HG03354 (cell line): Measurements from ENCODE around the gene INSRR.

Source experiments
- ATAC-seq: cut with Tn5 transposase; IDR thresholded peaks from one replicate; pipeline ENCODE4 v1.9.1; 2021; ENCODE audit warnings: mild to moderate bottlenecking; ENCODE audit not compliant: unreplicated experiment, poor library complexity, severe bottlenecking

The INSRR gene

GRCh38 chr1:156858959-156859522, at the start of gene INSRR:
Gene INSRR (minus strand): TSS chr1:156859117. CDS start chr1:156858621, 496 bp downstream.
- ATAC-seq: no peak

DNA sequence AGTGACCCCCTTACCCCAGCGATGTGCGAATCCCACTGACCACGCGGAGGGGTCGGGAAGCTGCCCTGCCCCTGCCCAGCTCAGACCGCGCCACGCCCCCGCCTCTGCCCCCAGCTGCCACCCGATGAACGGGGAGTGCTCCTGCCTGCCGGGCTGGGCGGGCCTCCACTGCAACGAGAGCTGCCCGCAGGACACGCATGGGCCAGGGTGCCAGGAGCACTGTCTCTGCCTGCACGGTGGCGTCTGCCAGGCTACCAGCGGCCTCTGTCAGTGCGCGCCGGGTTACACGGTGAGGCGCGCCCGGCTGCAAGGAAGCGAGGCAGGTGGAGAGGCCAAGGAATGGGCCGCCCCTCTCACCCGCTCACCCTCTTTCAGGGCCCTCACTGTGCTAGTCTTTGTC, 49.6 kb upstream of the INSRR start:
- ATAC-seq: no peak

GRCh38 chr1:156906206-156906906, 47.4 kb upstream of the INSRR start:
- no peak for ATAC-seq

- ATAC-seq: no peak
Measured at GRCh38 chr1:156905651-156906050, 46.7 kb upstream of the INSRR start.

- no peak for ATAC-seq
Measured at GRCh38 chr1:156905176-156905575, 46.3 kb upstream of the INSRR start.

GRCh38 chr1:156904187-156904959, 45.5 kb upstream of the INSRR start:
- no peak for ATAC-seq

DNA sequence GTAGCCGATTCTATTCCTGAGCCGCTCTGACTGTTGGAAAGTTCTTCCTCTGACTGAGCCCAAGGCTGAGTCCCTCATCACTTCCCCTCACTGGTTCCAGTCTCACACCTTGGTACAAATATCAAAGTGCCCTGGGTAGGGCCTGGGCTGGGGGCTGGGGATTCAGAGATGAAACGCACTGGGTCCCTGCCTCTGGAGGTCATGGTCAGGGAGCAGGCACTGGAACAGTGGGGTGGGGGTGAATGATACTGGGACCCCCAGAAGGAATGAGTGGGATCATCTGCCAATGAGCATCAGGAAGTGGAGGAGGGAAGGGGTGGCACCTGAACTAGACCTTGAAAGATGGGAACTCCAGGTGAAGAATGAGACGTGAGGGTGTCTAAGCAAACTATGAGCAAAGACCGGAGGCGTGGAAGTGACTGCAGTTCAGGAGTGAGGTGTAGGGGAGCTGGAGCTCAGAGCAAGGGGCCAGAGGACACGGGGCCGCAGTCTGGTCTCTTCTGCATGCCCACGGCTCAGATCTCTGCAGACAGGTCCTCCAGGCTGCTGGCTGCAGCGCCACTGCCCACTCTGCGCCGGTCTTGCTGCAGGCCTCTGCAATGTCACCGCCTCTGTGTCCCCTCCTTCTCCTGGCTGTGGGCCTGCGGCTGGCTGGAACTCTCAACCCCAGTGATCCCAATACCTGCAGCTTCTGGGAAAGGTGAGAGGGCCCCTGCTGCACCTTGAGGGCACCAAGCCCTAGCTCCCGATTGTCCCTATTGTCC, 44.6 kb upstream of the INSRR start:
- no peak for ATAC-seq

GRCh38 chr1:156901966-156902915, 43.3 kb upstream of the INSRR start:
- ATAC-seq: no peak

DNA sequence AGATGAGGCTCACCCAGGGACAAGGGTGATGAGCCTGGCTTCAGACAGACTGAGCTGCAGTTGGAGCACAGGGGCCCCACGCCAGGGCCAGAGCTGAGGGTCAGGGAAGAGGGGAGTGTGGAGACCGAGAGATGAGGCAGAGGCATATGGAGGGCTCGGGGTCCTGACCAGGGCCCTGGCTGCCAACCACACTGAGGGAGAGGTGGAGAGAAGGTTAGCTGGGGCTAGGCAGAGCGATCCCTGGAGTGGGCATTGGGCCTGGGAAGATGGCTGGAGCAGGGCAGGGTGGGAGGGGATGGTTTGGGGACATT, 42.6 kb upstream of the INSRR start:
- no peak for ATAC-seq

DNA sequence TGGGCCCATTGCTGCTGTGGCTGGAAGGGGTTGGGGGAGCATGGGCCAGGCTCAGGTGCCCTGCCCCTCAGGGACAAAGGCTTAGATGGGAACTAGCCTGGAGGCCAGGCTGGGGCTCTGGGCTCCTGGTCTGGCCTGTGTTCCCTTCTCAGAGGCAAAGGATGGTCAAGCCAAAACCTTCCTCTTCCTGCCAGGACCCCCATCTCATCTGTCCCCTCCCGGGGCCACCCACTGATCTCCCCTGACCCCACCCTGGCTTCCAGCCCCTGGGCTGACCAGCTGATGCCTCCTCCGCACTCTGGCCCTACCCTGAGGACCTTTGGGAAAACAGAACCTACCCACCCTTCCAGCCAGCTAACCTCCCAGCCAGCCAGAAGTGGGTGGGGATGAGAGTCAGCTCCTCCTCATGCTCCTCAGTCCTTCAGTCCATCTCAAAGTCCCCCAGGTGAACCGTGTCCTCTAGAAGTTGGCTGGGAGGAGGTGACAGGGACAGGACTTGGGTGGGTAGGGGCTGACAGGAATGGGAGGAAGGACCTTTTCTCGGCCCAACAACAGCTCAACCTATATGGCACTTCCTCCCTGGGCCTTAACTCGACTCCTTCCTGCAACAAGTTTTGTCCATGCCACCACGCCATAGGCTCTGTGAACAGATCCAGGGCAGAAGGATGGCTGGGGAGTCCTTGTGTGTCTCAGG, 42.1 kb upstream of the INSRR start:
- ATAC-seq: no peak

- no peak for ATAC-seq
Measured at GRCh38 chr1:156899956-156900718, 41.2 kb upstream of the INSRR start.

DNA sequence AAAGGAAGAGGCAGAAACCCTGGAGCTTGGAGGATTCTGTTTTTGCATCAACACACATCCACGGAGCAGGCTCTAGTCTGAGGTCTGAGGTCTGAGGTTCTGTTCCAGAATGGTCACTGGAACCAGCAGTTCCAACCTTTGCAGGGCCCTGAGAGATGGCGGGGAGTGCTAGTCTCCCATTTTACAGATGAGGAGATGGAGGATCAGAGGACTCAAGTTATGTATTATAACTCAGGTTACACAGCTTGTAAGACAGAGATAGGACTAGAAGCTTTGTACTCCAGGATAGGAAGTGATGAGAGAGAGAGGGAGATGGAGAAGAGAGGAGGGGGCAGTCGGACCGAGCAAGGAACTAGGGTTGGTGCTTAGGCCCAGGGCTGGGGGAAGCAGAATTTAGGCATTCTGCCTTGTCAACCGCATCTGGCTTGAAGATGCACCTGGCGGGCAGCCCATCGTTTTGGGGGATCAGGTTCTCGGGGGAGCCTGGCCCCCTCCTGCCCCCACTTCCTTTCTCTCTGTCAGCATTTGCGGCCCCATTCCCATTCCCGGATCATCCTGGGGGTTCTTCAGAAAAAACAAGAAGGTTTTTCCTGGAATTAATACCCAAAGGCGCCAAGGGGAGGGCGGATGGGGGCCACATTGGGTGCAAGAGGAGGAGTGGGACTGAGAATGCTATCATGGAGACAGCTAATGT, 40.2 kb upstream of the INSRR start:
- ATAC-seq: no peak

- no peak for ATAC-seq
Measured at GRCh38 chr1:156898161-156898566, 39.2 kb upstream of the INSRR start.

DNA sequence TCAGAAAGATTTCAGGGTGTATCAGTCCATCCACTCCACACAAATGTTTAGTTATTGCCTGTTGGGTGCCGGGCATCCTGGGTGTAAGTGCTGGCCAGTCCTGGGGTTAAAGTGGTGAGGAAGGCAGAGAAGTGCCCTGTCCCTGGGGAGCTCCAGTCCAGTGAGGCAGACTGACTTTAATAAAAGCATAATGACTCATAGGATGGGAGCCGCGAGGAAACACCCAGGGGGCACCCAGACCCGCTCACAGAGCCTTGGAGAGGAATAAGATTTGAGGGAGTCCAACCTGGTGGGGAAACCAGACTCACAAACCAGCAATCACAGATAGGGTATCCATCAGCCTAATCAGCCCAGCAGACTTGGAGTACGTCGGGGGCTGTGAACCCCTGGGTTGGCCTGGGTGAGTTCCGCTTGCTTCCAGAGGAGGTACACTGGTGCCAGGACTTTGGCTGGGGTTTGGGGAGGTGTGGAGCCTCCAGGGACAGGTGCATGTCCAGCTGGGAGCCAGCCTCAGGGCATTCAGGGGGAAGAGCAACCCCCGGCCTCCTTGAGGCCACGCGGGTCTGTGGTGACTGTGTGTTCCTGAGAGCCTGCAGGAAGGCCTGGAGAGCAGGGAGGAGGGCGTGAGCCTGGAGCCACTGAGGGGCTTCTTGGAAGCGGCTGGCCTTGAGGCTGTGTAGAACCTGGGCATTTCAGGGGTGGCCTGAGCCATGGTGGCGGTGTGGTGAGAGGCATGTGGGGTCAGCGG, 38.3 kb upstream of the INSRR start:
- ATAC-seq: no peak

DNA sequence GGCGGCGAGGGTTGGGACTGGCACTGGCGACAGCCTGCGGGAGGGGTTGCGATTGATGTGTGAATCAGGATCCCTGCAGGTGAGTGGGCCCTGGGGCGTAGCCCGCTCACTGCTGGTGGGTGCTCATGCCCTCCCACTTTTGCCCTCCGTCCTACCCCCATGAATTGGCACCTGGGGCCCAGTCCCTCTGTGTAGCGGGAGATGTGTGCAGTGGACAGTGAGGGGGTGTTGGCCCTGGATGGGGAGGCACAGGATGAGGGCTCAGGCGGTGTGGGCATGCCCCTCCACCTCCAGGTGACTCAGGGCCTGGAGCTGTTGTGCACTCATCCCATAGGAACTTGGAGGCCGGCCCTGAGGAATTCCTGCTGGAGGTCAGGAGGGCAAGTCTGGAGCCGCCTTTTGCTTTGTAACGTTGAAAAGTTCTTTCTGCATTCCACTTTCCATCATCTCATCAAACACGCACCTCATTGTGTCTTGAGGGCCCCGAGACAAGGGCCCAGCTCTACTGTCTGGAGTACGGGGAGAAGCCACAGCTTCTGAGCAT, 37.6 kb upstream of the INSRR start:
- ATAC-seq: no peak

- no peak for ATAC-seq
Measured at GRCh38 chr1:156895927-156896326, 37.0 kb upstream of the INSRR start.

- no peak for ATAC-seq
Measured at GRCh38 chr1:156895455-156895812, 36.5 kb upstream of the INSRR start.
